RCC 7860 (cell line): ENCODE results near the gene RPLP2.

Experiments
- DNase-seq: peaks from one replicate; pipeline ENCODE4 v3.0.0-alpha.2; 2015; ENCODE audit warnings: low spot score
- FAIRE-seq: peaks from 2 replicates; lab custom pipeline; 2012; peaks lifted over from hg19 to GRCh38; lab: Jason Lieb, UNC

Gene RPLP2

GRCh38 chr11:809287-810039 is at the start of gene RPLP2:
Gene RPLP2 (plus strand): TSS chr11:809967. CDS start chr11:810235, 268 bp downstream.
- FAIRE-seq = no peak
- DNase-seq = peak; percentile 86

- FAIRE-seq (no peak), DNase-seq (no peak)
Measured at GRCh38 chr11:760236-760635, 49.5 kb upstream of the RPLP2 start.

GRCh38 chr11:761526-762108 is 48.1 kb upstream of the RPLP2 start:
- DNase-seq = no peak
- no peak for FAIRE-seq

- FAIRE-seq (peak; percentile 79), DNase-seq (peak; percentile 85)
Measured at GRCh38 chr11:762421-763072, 47.2 kb upstream of the RPLP2 start.

GRCh38 chr11:763073-763463 is 46.7 kb upstream of the RPLP2 start:
- DNase-seq = no peak
- no peak for FAIRE-seq

- FAIRE-seq (no peak), DNase-seq (no peak)
Measured at GRCh38 chr11:763549-764321, 46.0 kb upstream of the RPLP2 start.

GRCh38 chr11:764322-765024 is 45.3 kb upstream of the RPLP2 start:
- FAIRE-seq (no peak), DNase-seq (no peak)

GRCh38 chr11:765025-765801 is 44.6 kb upstream of the RPLP2 start:
- peak; percentile 31 for DNase-seq

GRCh38 chr11:765802-766091 is 44.0 kb upstream of the RPLP2 start:
- no peak for DNase-seq
- FAIRE-seq = no peak

More at GRCh38 chr11:765025-765801, 44.6 kb upstream of the RPLP2 start:
- FAIRE-seq = no peak

- no peak for FAIRE-seq
Measured at GRCh38 chr11:766106-766935, 43.4 kb upstream of the RPLP2 start.

GRCh38 chr11:766936-767210 is 42.9 kb upstream of the RPLP2 start:
- no peak for FAIRE-seq
- DNase-seq = no peak

More at GRCh38 chr11:766106-766935, 43.4 kb upstream of the RPLP2 start:
- DNase-seq = no peak

GRCh38 chr11:767238-767637 is 42.5 kb upstream of the RPLP2 start:
- DNase-seq (no peak), FAIRE-seq (no peak)

GRCh38 chr11:769887-770641 is 39.7 kb upstream of the RPLP2 start:
- no peak for FAIRE-seq
- no peak for DNase-seq

- DNase-seq (no peak), FAIRE-seq (no peak)
Measured at GRCh38 chr11:770642-771616, 38.8 kb upstream of the RPLP2 start.

GRCh38 chr11:771617-772204 is 38.1 kb upstream of the RPLP2 start:
- FAIRE-seq = no peak

GRCh38 chr11:772429-773390 is 37.1 kb upstream of the RPLP2 start:
- DNase-seq (no peak), FAIRE-seq (no peak)

More at GRCh38 chr11:771617-772204, 38.1 kb upstream of the RPLP2 start:
- no peak for DNase-seq
